Smooth muscle cell (in vitro differentiated cells): ENCODE measurements around the gene ATL1. TPM values are rescaled to one million over a fixed set of nuclear protein-coding genes. Genes with fewer than 3 reads are reported as not detected.
"Not testable (repeated sequence)": the region's sequence is repeated elsewhere in the genome, so short reads cannot be mapped to it uniquely, and the experiment has no call there.

Experiments used
- DNase-seq: peaks from one replicate; lab custom pipeline; 2025; ENCODE audit not compliant: unreplicated experiment; lab: John Stamatoyannopoulos, UW
- H2AFZ ChIP-seq: fragments of 200-600 bp; sonication (generic); 2 replicates; pipeline ENCODE4 v1.6.0; 2016; ENCODE audit warnings: antibody characterized with exemption, low read depth, mild to moderate bottlenecking
- H3F3A ChIP-seq: fragments of 200-600 bp; sonication (generic); 2 replicates; pipeline ENCODE4 v1.6.0; 2017; ENCODE audit warnings: antibody characterized with exemption, low read depth
- H3K27ac ChIP-seq: fragments of 200-600 bp; sonication (generic); 2 replicates; pipeline ENCODE4 v1.5.1; 2016; ENCODE audit warnings: low read depth, mild to moderate bottlenecking
- H3K27me3 ChIP-seq: fragments of 200-600 bp; sonication (generic); 2 replicates; pipeline ENCODE4 v1.6.1; 2016; ENCODE audit warnings: low read depth, mild to moderate bottlenecking
- H3K36me3 ChIP-seq: fragments of 200-600 bp; sonication (generic); 2 replicates; pipeline ENCODE4 v1.5.1; 2016; ENCODE audit warnings: low read depth
- H3K4me1 ChIP-seq: fragments of 200-600 bp; sonication (generic); 2 replicates; pipeline ENCODE4 v1.5.1; 2016; ENCODE audit warnings: low read depth
- H3K4me2 ChIP-seq: fragments of 200-600 bp; sonication (generic); 2 replicates; pipeline ENCODE4 v1.6.0; 2016; ENCODE audit warnings: mild to moderate bottlenecking
- H3K4me3 ChIP-seq: fragments of 200-600 bp; sonication (generic); 2 replicates; pipeline ENCODE4 v1.5.1; 2016; ENCODE audit warnings: mild to moderate bottlenecking
- H3K79me2 ChIP-seq: fragments of 200-600 bp; sonication (generic); 2 replicates; pipeline ENCODE4 v1.6.0; 2016; ENCODE audit warnings: low read depth, mild to moderate bottlenecking
- H3K9ac ChIP-seq: fragments of 200-600 bp; sonication (generic); 2 replicates; pipeline ENCODE4 v1.6.0; 2016; ENCODE audit warnings: low read depth
- H3K9me3 ChIP-seq: fragments of 200-600 bp; sonication (generic); replicated peaks from 2 replicates; pipeline ENCODE4 v1.5.1; 2016; ENCODE audit warnings: low read depth
- H4K20me1 ChIP-seq: fragments of 200-600 bp; sonication (generic); 2 replicates; pipeline ENCODE4 v1.6.0; 2016; ENCODE audit warnings: low read depth
- CTCF ChIP-seq: fragments of 200-600 bp; sonication (generic); IDR thresholded peaks from 2 replicates; pipeline ENCODE4 v1.5.1; 2017; ENCODE audit warnings: borderline replicate concordance, mild to moderate bottlenecking, antibody characterized with exemption; ENCODE audit not compliant: insufficient read depth, poor library complexity, severe bottlenecking
- WGBS: methylation state at CpG from one replicate; pipeline ENCODE4 v1.1.7; 2016; ENCODE audit warnings: low lambda C conversion rate; 5-methylcytosine and 5-hydroxymethylcytosine counted together
- polyA plus RNA-seq: library from polyadenylated mRNA; unstranded; fragments of >200 nt; fragmentation: Nextera tagmentation; extraction: Ambion mirVana; gene quantifications from 2 replicates; pipeline ENCODE4 v1.2.1, GENCODE V29; 2016
- total RNA-seq: library from RNA; depleted of rRNA; stranded (reverse); fragments of >200 nt; gene quantifications from 2 replicates; pipeline ENCODE4 v1.2.3, GENCODE V29; 2014

ATL1 gene
- total and polyA plus RNA-seq, 2 experiments from 2014 or later, result 1.5 to 2.1 TPM

- Histone ChIP-seq H3K4me1 (no peaks in the 10 kb centered on the region), H3K9ac (no peak overlapping the region), H3K36me3 (no peaks in the 10 kb centered on the region), H3K27ac (no peak overlapping the region), H3K9me3 (no peaks in the 10 kb centered on the region), H2AFZ (no peak overlapping the region), H4K20me1 (no peaks in the 10 kb centered on the region), H3K4me2 (no peak overlapping the region), H3F3A (no peaks in the 10 kb centered on the region), H3K4me3 (no peak overlapping the region), H3K79me2 (no peaks in the 10 kb centered on the region), H3K27me3 (no peaks in the 10 kb centered on the region)
- DNase-seq, result no peak
- no peak for TF ChIP-seq CTCF
- WGBS, result 100% methylated on average over 1 of the region's 1 CpG
Measured at GRCh38 chr14:50622978-50623377, 63.0 kb downstream of the ATL1 start.

- 96% methylated on average over 1 of the region's 1 CpG for WGBS
- DNase-seq, result no peak
- H3K4me2 ChIP-seq, result no peak overlapping the region
Measured at GRCh38 chr14:50624447-50624846, 64.5 kb downstream of the ATL1 start.

GRCh38 chr14:50624947-50625346 lies 65.0 kb downstream of the ATL1 start:
- H3K79me2 ChIP-seq, H2AFZ ChIP-seq, H3K27ac ChIP-seq, H3K9me3 ChIP-seq, DNase-seq, H3K27me3 ChIP-seq, H3F3A ChIP-seq, H4K20me1 ChIP-seq, H3K4me3 ChIP-seq, H3K4me1 ChIP-seq, H3K9ac ChIP-seq, H3K36me3 ChIP-seq, H3K4me2 ChIP-seq: not testable (repeated sequence)
- WGBS, result over 99% methylated on average over 4 of the region's 4 CpGs

More at GRCh38 chr14:50624447-50624846, 64.5 kb downstream of the ATL1 start:
- TF ChIP-seq CTCF, result no peak
- H3K9me3 ChIP-seq, result no peaks in the 10 kb centered on the region
- no peaks in the 10 kb centered on the region for H3K4me1 ChIP-seq
- no peak overlapping the region for H3K4me3 ChIP-seq
- H3K36me3 ChIP-seq, result no peaks in the 10 kb centered on the region
- H3K27me3 ChIP-seq, result no peaks in the 10 kb centered on the region
- H2AFZ ChIP-seq, result no peak overlapping the region
- no peaks in the 10 kb centered on the region for H3K79me2 ChIP-seq
- H3F3A ChIP-seq, result no peaks in the 10 kb centered on the region
- H4K20me1 ChIP-seq, result no peaks in the 10 kb centered on the region
- H3K9ac ChIP-seq, result no peak overlapping the region
- H3K27ac ChIP-seq, result no peak overlapping the region

GRCh38 chr14:50631408-50631821 lies 71.5 kb downstream of the ATL1 start:
- Histone ChIP-seq H3K36me3 (peaks cover 7% of the 10 kb centered on the region), H3K9me3 (no peaks in the 10 kb centered on the region), H3K79me2 (no peaks in the 10 kb centered on the region), H3K4me1 (no peaks in the 10 kb centered on the region), H3K27me3 (no peaks in the 10 kb centered on the region), H3F3A (no peaks in the 10 kb centered on the region), H4K20me1 (no peaks in the 10 kb centered on the region), H3K27ac (no peak overlapping the region), H3K4me3 (no peak overlapping the region), H2AFZ (no peak overlapping the region), H3K4me2 (no peak overlapping the region), H3K9ac (no peak overlapping the region)
- no peak for TF ChIP-seq CTCF
- WGBS, result 91% methylated on average over 4 of the region's 4 CpGs
- DNase-seq, result no peak
